ENCODE results near the gene PALLD. TPM values are rescaled to one million over a fixed set of nuclear protein-coding genes. Genes with fewer than 3 reads are reported as not detected.

Gene PALLD
- total and polyA plus RNA-seq, 2 of the 8 experiments (the other 6 are each of a cell fraction or from before 2014, with no cell fraction given), result 10.5 to 25.0 TPM

DNA sequence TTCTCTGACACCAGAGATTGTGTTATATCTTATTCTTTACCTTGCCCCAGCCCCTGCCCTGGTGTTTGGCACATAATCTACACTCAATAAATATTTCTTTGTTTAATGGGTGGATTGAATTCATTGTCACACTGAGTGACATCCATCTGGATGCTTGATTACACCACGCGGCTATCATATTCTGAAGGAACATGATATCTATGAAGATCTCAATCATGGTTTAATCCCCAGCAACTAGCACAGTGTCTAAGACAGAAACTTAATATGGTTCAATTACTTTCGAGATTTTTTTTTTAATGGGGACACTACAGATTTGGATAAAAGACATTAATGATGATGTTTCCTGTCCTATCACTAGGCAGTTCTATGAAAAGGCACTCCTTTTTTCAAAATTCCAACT, 246.3 kb downstream of the PALLD start:
- no peak for FAIRE-seq
- TF ChIP-seq TCF12 (IDR thresholded peaks at IDR 0.05; ENCODE audit: low read depth, low read length), result no peak
- no peak for TF ChIP-seq CEBPB (IDR thresholded peaks at IDR 0.05; ENCODE audit: low read depth, low read length)
- no peak for TF ChIP-seq RAD21 (IDR thresholded peaks at IDR 0.05 in 1 of 2, conservative IDR thresholded peaks at IDR 0.05 in 1 of 2; ENCODE audit: low read depth in 2 of 2, low read length in 2 of 2)
- TF ChIP-seq ATF2 (IDR thresholded peaks at IDR 0.05; ENCODE audit: low read length), result no peak
- no peak for TF ChIP-seq FOSL1 (IDR thresholded peaks at IDR 0.05; ENCODE audit: insufficient read depth, low read depth, low read length)
- TF ChIP-seq YY1 (IDR thresholded peaks at IDR 0.05; ENCODE audit: low read depth, low read length), result no peak

More for the DNA sequence above, 246.3 kb downstream of the PALLD start:
- H4K20me1 ChIP-seq (replicated peaks in 1 of 2; ENCODE audit: control insufficient read depth in 1 of 2, insufficient read depth in 2 of 2, low read length in 2 of 2), result no peaks in the 10 kb centered on the region
- no peak overlapping the region for H3K9ac ChIP-seq (replicated peaks in 1 of 4; ENCODE audit: extremely low read depth in 1 of 4, low read depth in 3 of 4, low read length in 3 of 4)
- ChIA-PET CTCF (ENCODE audit: partially characterized antibody) (interaction anchor here (1.6 kb wide), 1 partner anchor 38 kb away, joined by 3 read pairs; no protein-coding TSS in a partner anchor), POLR2A (ENCODE audit: partially characterized antibody) (no interaction called here)
- H2BK5ac ChIP-seq (ENCODE audit: low read depth, low read length), result no peak overlapping the region
- no peak overlapping the region for H2AFZ ChIP-seq (ENCODE audit: low read length)
- no peak overlapping the region for H3K14ac ChIP-seq (ENCODE audit: insufficient read length)
- H4K5ac ChIP-seq (ENCODE audit: insufficient read length, low read depth, low read length), result no peak overlapping the region
- no peak overlapping the region for H2BK120ac ChIP-seq (replicated peaks; ENCODE audit: low read depth, low read length)
- H4K8ac ChIP-seq (ENCODE audit: extremely low read depth, insufficient read depth, low read length), result no peak overlapping the region
- H3K4me3 ChIP-seq (ENCODE audit: extremely low read depth in 1 of 4, insufficient read depth in 2 of 4, low read depth in 3 of 4, low read length in 4 of 4), result no peak overlapping the region
- no peaks in the 10 kb centered on the region for H3K27me3 ChIP-seq (replicated peaks in 1 of 4; ENCODE audit: control insufficient read depth in 3 of 4, extremely low read depth in 1 of 4, insufficient read depth in 3 of 4, low read length in 3 of 4)
- no peak overlapping the region for H2BK20ac ChIP-seq (ENCODE audit: low read length)
- no peak overlapping the region for H2AK5ac ChIP-seq (ENCODE audit: low read depth, low read length)
- H3K23me2 ChIP-seq (ENCODE audit: low read depth, low read length), result no peaks in the 10 kb centered on the region
- H2BK15ac ChIP-seq (ENCODE audit: low read length), result no peak overlapping the region
- no peak overlapping the region for H3K18ac ChIP-seq (ENCODE audit: extremely low read depth, low read length)
- H4K91ac ChIP-seq (replicated peaks; ENCODE audit: insufficient read length, low read length), result no peak overlapping the region
- no peak for DNase-seq (ENCODE audit: low read depth in 1 of 2, low spot score in 2 of 2)
- H2BK12ac ChIP-seq (ENCODE audit: low read depth, low read length), result no peak overlapping the region
- no peaks in the 10 kb centered on the region for H3K79me1 ChIP-seq (ENCODE audit: low read depth, low read length)
- H3K9me3 ChIP-seq (ENCODE audit: insufficient read depth in 2 of 2, low read depth in 1 of 2, low read length in 1 of 2), result no peaks in the 10 kb centered on the region
- no peak overlapping the region for H3K4ac ChIP-seq (replicated peaks; ENCODE audit: insufficient read length, low read depth, low read length)
- no peaks in the 10 kb centered on the region for H3K79me2 ChIP-seq (ENCODE audit: control insufficient read depth in 1 of 2, insufficient read depth in 2 of 2, low read length in 2 of 2)
- H3K4me1 ChIP-seq (replicated peaks in 1 of 4; ENCODE audit: control insufficient read depth in 3 of 4, insufficient read depth in 4 of 4, low read length in 3 of 4), result no peaks in the 10 kb centered on the region
- H3K27ac ChIP-seq (ENCODE audit: low read depth, low read length), result no peak overlapping the region
- no peaks in the 10 kb centered on the region for H3K36me3 ChIP-seq (ENCODE audit: control insufficient read depth in 2 of 4, insufficient read depth in 4 of 4, low read length in 3 of 4)
- H3K4me2 ChIP-seq (ENCODE audit: insufficient read depth in 1 of 2, low read depth in 2 of 2, low read length in 2 of 2), result no peak overlapping the region
- H3K23ac ChIP-seq (ENCODE audit: insufficient read length), result no peak overlapping the region
- WGBS, 2 experiments (ENCODE audit: extremely low coverage in 1 of 2, insufficient coverage in 1 of 2, insufficient read length in 1 of 2, insufficient replicate concordance in 2 of 2, low coverage in 1 of 2, low lambda C conversion rate in 2 of 2, missing lambda C conversion rate in 1 of 2), result 89% methylated on average over 3 of the region's 3 CpGs; no CpG with 5 or more reads in 1 of the 2 experiments
- H3K56ac ChIP-seq (replicated peaks; ENCODE audit: insufficient read length, low read depth, low read length), result no peak overlapping the region

All from H1 (cell line).